ENCODE measurements around the gene LTF. TPM values are rescaled to one million over a fixed set of nuclear protein-coding genes. Genes with fewer than 3 reads are reported as not detected.

LTF gene
- total and polyA plus RNA-seq, 10 of the 15 experiments (the other 5 are each of a cell fraction or from before 2014, with no cell fraction given), result 0.03 to 0.31 TPM; not detected in 8

GRCh38 chr3:46477145-46477544 lies 12.4 kb upstream of the LTF start:
- CTCF ChIA-PET, result interaction anchor here (0.9 to 1.2 kb wide), 2 partner anchors 12 to 157 kb away, joined by 3 to 5 read pairs; no protein-coding TSS in a partner anchor
- H3K4me3 ChIP-seq, result no peak overlapping the region
- H3K79me2 ChIP-seq (ENCODE audit: control insufficient read depth, insufficient read depth, low read length), result no peaks in the 10 kb centered on the region
- POLR2A ChIA-PET, result no interaction called here
- ATAC-seq (no peak), DNase-seq (ENCODE audit: low read depth, low spot score) (no peak), FAIRE-seq (no peak)
- RAD21 ChIA-PET (ENCODE audit: unreplicated experiment), result no interaction called here
- no peaks in the 10 kb centered on the region; the same call in 1 of the 2 replicates for H4K20me1 ChIP-seq (ENCODE audit: control insufficient read depth, insufficient read depth)
- in situ Hi-C loops (cut with MboI), result no loop called here
- SMC1A ChIA-PET (ENCODE audit: uncharacterized antibody, unreplicated experiment), result interaction anchor here (1.1 to 3.0 kb wide), 2 partner anchors 11 kb away, joined by 3 to 10 read pairs; no protein-coding TSS in a partner anchor
- intact Hi-C loops (cut with micrococcal nuclease; ENCODE audit: unreplicated experiment), result no loop called here
- no peaks in the 10 kb centered on the region for H3K36me3 ChIP-seq (ENCODE audit: control insufficient read depth in 2 of 2, insufficient read depth in 2 of 2, low read length in 1 of 2)
- no peaks in the 10 kb centered on the region for H3K9me3 ChIP-seq (replicated peaks; ENCODE audit: control insufficient read depth, insufficient read depth, low read length)
- no TSS peak for BruUV-seq (replicated peaks)
- peaks cover 0 to 6% of the 10 kb centered on the region in 2 experiments; a peak in 2 of 4 replicates for H3K27me3 ChIP-seq (replicated peaks in 1 of 2; ENCODE audit: control insufficient read depth in 2 of 2, insufficient read depth in 2 of 2, low read length in 1 of 2)
- no peak overlapping the region for H3K9ac ChIP-seq (ENCODE audit: control insufficient read depth, insufficient read depth, low read length)
- 26% methylated on average over 4 of the region's 4 CpGs for WGBS (ENCODE audit: insufficient coverage, insufficient replicate concordance, low lambda C conversion rate, missing lambda C conversion rate)
- no peaks in the 10 kb centered on the region for H3K4me1 ChIP-seq (ENCODE audit: control insufficient read depth, insufficient read depth, low read length)
- no peak overlapping the region for H3K27ac ChIP-seq (ENCODE audit: control insufficient read depth, insufficient read depth)
- no peak overlapping the region for H2AFZ ChIP-seq (ENCODE audit: control insufficient read depth, low read depth, low read length)
- no peak overlapping the region for H3K4me2 ChIP-seq (ENCODE audit: control insufficient read depth, insufficient read depth)
- TF ChIP-seq SUZ12 (IDR thresholded peaks at IDR 0.05; ENCODE audit: unreplicated experiment) (no peak), PBX3 (IDR thresholded peaks at IDR 0.05; ENCODE audit: insufficient replicate concordance, low read depth, low read length) (no peak), LARP7 (IDR thresholded peaks at IDR 0.05) (no peak), ZSCAN29 (IDR thresholded peaks at IDR 0.05) (no peak), NBN (IDR thresholded peaks at IDR 0.05) (no peak), USF1 (IDR thresholded peaks at IDR 0.05; ENCODE audit: borderline replicate concordance, extremely low read length, insufficient read depth, low read depth, low read length) (no peak), CEBPB (IDR thresholded peaks at IDR 0.05; ENCODE audit: borderline replicate concordance in 1 of 2, low read depth in 2 of 2, low read length in 2 of 2) (no peak), BMI1 (IDR thresholded peaks at IDR 0.05; ENCODE audit: borderline replicate concordance) (no peak), TAF1 (IDR thresholded peaks at IDR 0.05; ENCODE audit: borderline replicate concordance, low read depth, low read length) (no peak), RELB (IDR thresholded peaks at IDR 0.05; ENCODE audit: low read depth) (no peak), PRDM15 (CRISPR knock-in tag; IDR thresholded peaks at IDR 0.05) (no peak), NFXL1 (IDR thresholded peaks at IDR 0.05; ENCODE audit: borderline replicate concordance) (no peak), RAD21 (IDR thresholded peaks at IDR 0.05; ENCODE audit: insufficient read depth, low read depth, low read length) (no peak), EP300 (IDR thresholded peaks at IDR 0.05; ENCODE audit: borderline replicate concordance in 1 of 2, control insufficient read depth in 1 of 2, low read depth in 2 of 2, low read length in 2 of 2) (no peak), STAT3 (IDR thresholded peaks at IDR 0.05; ENCODE audit: low read depth, low read length) (no peak), RAD51 (IDR thresholded peaks at IDR 0.05) (no peak), TCF3 (IDR thresholded peaks at IDR 0.05; ENCODE audit: borderline replicate concordance, insufficient read depth, low read depth, low read length) (no peak), ZNF622 (IDR thresholded peaks at IDR 0.05) (no peak)

All from GM12878 (cell line).